DLD1 (cell line): Measurements from ENCODE around the gene SYNE1.
"Not testable (repeated sequence)": the region's sequence is repeated elsewhere in the genome, so short reads cannot be mapped to it uniquely, and the experiment has no call there.

Experiments
- in situ Hi-C: cut with HindIII; loops from 2 replicates; pipeline ENCODE4 v1.10.0; 2017; ENCODE audit warnings: low sequenced_read_pairs

Gene SYNE1

GRCh38 chr6:152435816-152436215 is 201.3 kb downstream of the SYNE1 start:
- in situ Hi-C loops = no loop called here

- in situ Hi-C loops = no loop called here
These were observed 204.4 kb downstream of the SYNE1 start for GRCh38 chr6:152432758-152433157.

GRCh38 chr6:152428126-152428525 is 209.0 kb downstream of the SYNE1 start:
- in situ Hi-C loops = no loop called here

GRCh38 chr6:152426276-152426675 is 210.9 kb downstream of the SYNE1 start:
- in situ Hi-C loops = no loop called here

GRCh38 chr6:152423216-152424103 is 213.7 kb downstream of the SYNE1 start:
- in situ Hi-C loops = no loop called here

GRCh38 chr6:152421496-152421895 is 215.7 kb downstream of the SYNE1 start:
- in situ Hi-C loops = not testable (repeated sequence)

GRCh38 chr6:152420696-152421095 is 216.5 kb downstream of the SYNE1 start:
- in situ Hi-C loops = no loop called here

- in situ Hi-C loops = no loop called here
These were observed 218.6 kb downstream of the SYNE1 start for GRCh38 chr6:152418551-152418950.

- in situ Hi-C loops = no loop called here
These were observed 220.5 kb downstream of the SYNE1 start for GRCh38 chr6:152416652-152417051.

- in situ Hi-C loops = no loop called here
These were observed 232.1 kb downstream of the SYNE1 start for GRCh38 chr6:152404936-152405595.

GRCh38 chr6:152404086-152404857 is 232.9 kb downstream of the SYNE1 start:
- in situ Hi-C loops = no loop called here

- in situ Hi-C loops = no loop called here
These were observed 234.4 kb downstream of the SYNE1 start for GRCh38 chr6:152402791-152403190.

- in situ Hi-C loops = no loop called here
These were observed 235.2 kb downstream of the SYNE1 start for GRCh38 chr6:152401978-152402377.

- in situ Hi-C loops = no loop called here
These were observed 237.8 kb downstream of the SYNE1 start for GRCh38 chr6:152399399-152399798.

- in situ Hi-C loops = no loop called here
These were observed 238.2 kb downstream of the SYNE1 start for GRCh38 chr6:152398993-152399392.

- in situ Hi-C loops = no loop called here
These were observed 238.8 kb downstream of the SYNE1 start for GRCh38 chr6:152398316-152398715.

- in situ Hi-C loops = no loop called here
These were observed 242.9 kb downstream of the SYNE1 start for GRCh38 chr6:152394303-152394702.

GRCh38 chr6:152391179-152391880 is 245.8 kb downstream of the SYNE1 start:
- in situ Hi-C loops = no loop called here

- in situ Hi-C loops = no loop called here
These were observed 250.1 kb downstream of the SYNE1 start for GRCh38 chr6:152387091-152387490.

GRCh38 chr6:152386131-152386530 is 251.0 kb downstream of the SYNE1 start:
- in situ Hi-C loops = no loop called here
